HEK293T (cell line): ENCODE measurements around the gene RBM10.

Source experiments
- BHLHE40 ChIP-seq: fragments of 450-650 bp; IDR thresholded peaks from 2 replicates; pipeline ENCODE4 v1.6.1; 2016; ENCODE audit warnings: mild to moderate bottlenecking, moderate library complexity, borderline replicate concordance
- FOXA1 ChIP-seq: fragments of 450-650 bp; IDR thresholded peaks from 2 replicates; pipeline ENCODE4 v1.6.1; 2016; ENCODE audit warnings: mild to moderate bottlenecking
- FOXK2 ChIP-seq: fragments of 450-650 bp; IDR thresholded peaks from 2 replicates; pipeline ENCODE4 v1.6.1; 2016; ENCODE audit warnings: mild to moderate bottlenecking
- FOXM1 ChIP-seq: fragments of 450-650 bp; IDR thresholded peaks from 2 replicates; pipeline ENCODE4 v1.6.1; 2017; ENCODE audit warnings: mild to moderate bottlenecking, borderline replicate concordance
- HDGF ChIP-seq: fragments of 450-650 bp; IDR thresholded peaks from 2 replicates; pipeline ENCODE4 v1.6.1; 2017; ENCODE audit warnings: antibody characterized with exemption, borderline replicate concordance
- L3MBTL2 ChIP-seq: fragments of 450-650 bp; conservative IDR thresholded peaks from 2 replicates; pipeline ENCODE4 v1.6.1; 2016; ENCODE audit warnings: mild to moderate bottlenecking
- LEF1 ChIP-seq: fragments of 450-650 bp; IDR thresholded peaks from 2 replicates; pipeline ENCODE4 v1.6.1; 2017; ENCODE audit warnings: mild to moderate bottlenecking, borderline replicate concordance
- NFRKB ChIP-seq: fragments of 450-650 bp; IDR thresholded peaks from 2 replicates; pipeline ENCODE4 v1.6.1; 2016; ENCODE audit warnings: mild to moderate bottlenecking, moderate library complexity
- SP1 ChIP-seq: fragments of 450-650 bp; IDR thresholded peaks from 2 replicates; pipeline ENCODE4 v1.6.1; 2017
- SUZ12 ChIP-seq: fragments of 450-650 bp; IDR thresholded peaks from 2 replicates; pipeline ENCODE4 v1.6.1; 2016; ENCODE audit warnings: mild to moderate bottlenecking
- TF ChIP-seq, protein P1 (sequence below): fragments of 450-650 bp; IDR thresholded peaks from 2 replicates; pipeline ENCODE4 v1.6.1; 2016

DNA sequence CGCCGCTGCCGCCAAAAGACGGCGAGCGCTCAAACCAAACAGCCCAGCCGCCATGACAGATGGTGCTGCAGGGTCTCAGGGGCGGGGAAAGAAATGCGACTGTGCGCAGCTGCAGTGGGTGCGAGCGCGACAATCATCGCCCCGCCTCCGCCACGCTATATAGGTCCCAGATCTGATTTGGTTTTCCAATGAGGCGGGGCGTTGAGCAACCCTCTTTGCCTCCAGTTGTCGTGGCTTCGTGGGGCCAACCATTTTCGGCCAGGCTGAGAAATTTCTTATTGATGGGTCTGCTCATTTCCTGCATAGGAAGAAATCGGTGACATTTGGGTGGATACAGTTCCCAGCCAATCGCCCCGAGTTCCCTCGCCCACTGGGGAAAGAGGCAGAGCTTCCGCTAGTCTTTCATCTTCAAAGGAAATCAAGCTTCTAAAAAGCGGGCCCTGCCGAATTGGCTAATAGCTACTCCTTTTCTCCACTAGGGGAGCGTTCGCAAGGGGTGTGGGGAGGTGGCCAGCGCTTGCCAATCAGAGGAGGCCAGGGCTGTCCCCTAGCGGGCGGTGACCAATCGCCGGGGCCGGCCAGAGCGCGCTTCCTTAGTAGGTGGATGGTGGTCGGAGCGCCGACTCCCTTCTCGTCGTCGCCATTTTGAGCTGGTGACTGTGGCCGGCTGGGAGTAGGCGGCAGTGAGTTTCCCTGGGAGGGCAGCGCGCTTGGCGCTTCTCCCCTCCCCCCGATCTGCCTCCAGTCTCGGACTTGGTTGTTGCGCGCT, at the start of gene RBM10, which contains the start of gene NDUFB11:
- TF ChIP-seq FOXK2 (no peak), NFRKB (no peak; the same call in 1 of the 2 replicates), BHLHE40 (no peak), SP1 (no peak), HDGF (no peak), FOXA1 (no peak), LEF1 (no peak), FOXM1 (no peak), SUZ12 (no peak), L3MBTL2 (peak; percentile 82)
- TF ChIP-seq, protein P1, sequence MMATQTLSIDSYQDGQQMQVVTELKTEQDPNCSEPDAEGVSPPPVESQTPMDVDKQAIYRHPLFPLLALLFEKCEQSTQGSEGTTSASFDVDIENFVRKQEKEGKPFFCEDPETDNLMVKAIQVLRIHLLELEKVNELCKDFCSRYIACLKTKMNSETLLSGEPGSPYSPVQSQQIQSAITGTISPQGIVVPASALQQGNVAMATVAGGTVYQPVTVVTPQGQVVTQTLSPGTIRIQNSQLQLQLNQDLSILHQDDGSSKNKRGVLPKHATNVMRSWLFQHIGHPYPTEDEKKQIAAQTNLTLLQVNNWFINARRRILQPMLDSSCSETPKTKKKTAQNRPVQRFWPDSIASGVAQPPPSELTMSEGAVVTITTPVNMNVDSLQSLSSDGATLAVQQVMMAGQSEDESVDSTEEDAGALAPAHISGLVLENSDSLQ = peak; percentile 88
